ENCODE results near the gene ANGPTL3. TPM values are rescaled to one million over a fixed set of nuclear protein-coding genes. Genes with fewer than 3 reads are reported as not detected.

Gene ANGPTL3
- total RNA-seq, 1 donor from 2014 or later = not detected

DNA sequence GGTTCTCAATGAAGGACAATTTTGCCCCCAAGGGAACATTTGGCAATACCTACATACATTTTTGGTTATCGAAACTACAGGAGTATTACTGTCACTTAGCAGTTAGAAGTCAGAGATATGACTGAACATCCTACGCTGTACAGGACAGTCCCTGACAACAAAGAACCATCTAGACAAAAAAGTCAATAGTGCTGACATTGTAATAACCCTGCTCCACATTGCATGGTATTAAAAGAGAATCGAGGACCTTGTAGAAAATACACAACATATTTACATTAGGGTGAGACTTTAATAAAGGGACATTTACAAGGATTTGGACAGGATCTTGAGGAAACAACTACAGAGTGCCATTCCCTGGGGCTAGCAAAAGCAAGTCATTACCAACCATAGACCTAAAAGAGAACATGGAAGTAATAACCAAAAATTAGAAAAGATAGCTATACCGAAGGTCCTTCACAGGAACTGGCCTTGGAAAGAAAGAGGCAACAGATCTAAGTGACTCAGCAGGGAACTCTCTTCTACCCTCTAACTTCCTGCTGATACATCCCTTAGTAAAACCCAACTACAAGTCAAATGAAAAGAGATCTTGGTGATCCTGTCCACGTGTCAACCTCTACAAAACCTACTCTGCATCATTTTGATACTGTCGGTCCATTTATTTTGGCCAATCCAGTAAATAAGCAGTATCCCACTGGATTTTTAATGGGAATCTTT lies 40.2 kb downstream of the ANGPTL3 start:
- TF ChIP-seq, protein P1, sequence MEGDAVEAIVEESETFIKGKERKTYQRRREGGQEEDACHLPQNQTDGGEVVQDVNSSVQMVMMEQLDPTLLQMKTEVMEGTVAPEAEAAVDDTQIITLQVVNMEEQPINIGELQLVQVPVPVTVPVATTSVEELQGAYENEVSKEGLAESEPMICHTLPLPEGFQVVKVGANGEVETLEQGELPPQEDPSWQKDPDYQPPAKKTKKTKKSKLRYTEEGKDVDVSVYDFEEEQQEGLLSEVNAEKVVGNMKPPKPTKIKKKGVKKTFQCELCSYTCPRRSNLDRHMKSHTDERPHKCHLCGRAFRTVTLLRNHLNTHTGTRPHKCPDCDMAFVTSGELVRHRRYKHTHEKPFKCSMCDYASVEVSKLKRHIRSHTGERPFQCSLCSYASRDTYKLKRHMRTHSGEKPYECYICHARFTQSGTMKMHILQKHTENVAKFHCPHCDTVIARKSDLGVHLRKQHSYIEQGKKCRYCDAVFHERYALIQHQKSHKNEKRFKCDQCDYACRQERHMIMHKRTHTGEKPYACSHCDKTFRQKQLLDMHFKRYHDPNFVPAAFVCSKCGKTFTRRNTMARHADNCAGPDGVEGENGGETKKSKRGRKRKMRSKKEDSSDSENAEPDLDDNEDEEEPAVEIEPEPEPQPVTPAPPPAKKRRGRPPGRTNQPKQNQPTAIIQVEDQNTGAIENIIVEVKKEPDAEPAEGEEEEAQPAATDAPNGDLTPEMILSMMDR (IDR thresholded peaks at IDR 0.05; ENCODE audit: unreplicated experiment) = no peak
- peaks cover 11% of the 10 kb centered on the region for H3K9me3 Mint-ChIP-seq
- H3K27ac Mint-ChIP-seq = no peak overlapping the region
- H3K4me3 Mint-ChIP-seq = no peak overlapping the region
- no peaks in the 10 kb centered on the region for H3K27me3 Mint-ChIP-seq (ENCODE audit: low read depth)
- H3K36me3 Mint-ChIP-seq = peaks cover 51% of the 10 kb centered on the region
- no peak for DNase-seq (ENCODE audit: low spot score in 2 of 2, unreplicated experiment in 2 of 2)
- H3K4me1 Mint-ChIP-seq = no peaks in the 10 kb centered on the region

DNA sequence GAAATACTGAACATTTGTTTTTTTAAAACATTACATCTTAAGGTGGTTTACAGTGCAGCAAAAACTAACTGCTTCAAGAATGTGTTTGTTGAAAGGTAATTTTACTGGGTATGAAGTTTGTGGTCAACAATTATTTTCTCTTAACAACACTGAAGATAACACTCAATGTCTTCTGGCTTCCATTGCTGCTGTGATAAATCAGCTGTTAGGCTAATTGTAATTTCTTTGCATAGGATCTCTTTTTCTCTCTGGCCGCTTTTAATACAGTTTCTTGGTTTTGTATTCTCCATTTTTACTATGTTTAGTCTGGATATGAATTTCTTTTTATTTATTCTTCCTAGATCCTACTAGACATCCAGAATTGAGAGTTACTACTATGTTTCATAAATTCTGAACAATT lies 46.0 kb downstream of the ANGPTL3 start:
- Mint-ChIP-seq H3K4me3 (no peak overlapping the region), H3K4me1 (no peaks in the 10 kb centered on the region), H3K9me3 (peaks cover 23% of the 10 kb centered on the region), H3K27ac (no peak overlapping the region), H3K27me3 (ENCODE audit: low read depth) (no peaks in the 10 kb centered on the region), H3K36me3 (peaks cover 52% of the 10 kb centered on the region)
- TF ChIP-seq, protein P1 (IDR thresholded peaks at IDR 0.05; ENCODE audit: unreplicated experiment) = no peak
- DNase-seq (ENCODE audit: low spot score in 2 of 2, unreplicated experiment in 2 of 2) = no peak

DNA sequence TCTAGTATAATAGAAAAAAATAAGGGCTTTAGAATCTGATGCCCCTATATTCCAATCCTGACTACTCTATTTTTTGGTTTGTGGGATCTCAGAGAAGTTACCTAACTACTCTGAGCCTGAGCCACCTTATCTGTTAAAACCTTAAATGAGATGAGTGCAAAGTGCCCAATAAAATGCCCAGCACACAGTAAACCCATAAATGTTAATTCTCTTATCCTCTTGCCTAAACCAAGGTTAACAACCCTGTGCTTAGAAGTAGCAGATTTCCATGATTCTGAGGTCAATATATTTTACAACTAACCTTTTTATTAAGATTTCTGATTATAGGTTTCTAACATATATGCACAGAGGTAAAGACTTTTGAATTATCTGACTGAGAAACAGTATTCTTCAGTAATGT lies 55.1 kb downstream of the ANGPTL3 start:
- H3K27me3 Mint-ChIP-seq (ENCODE audit: low read depth) = no peaks in the 10 kb centered on the region
- TF ChIP-seq, protein P1 (IDR thresholded peaks at IDR 0.05; ENCODE audit: unreplicated experiment) = no peak
- H3K36me3 Mint-ChIP-seq = peaks cover 20% of the 10 kb centered on the region
- no peak for DNase-seq (ENCODE audit: low spot score in 2 of 2, unreplicated experiment in 2 of 2)
- peaks cover 4% of the 10 kb centered on the region for H3K9me3 Mint-ChIP-seq
- peaks cover 6% of the 10 kb centered on the region for H3K4me1 Mint-ChIP-seq
- no peak overlapping the region for H3K4me3 Mint-ChIP-seq
- H3K27ac Mint-ChIP-seq = no peak overlapping the region

DNA sequence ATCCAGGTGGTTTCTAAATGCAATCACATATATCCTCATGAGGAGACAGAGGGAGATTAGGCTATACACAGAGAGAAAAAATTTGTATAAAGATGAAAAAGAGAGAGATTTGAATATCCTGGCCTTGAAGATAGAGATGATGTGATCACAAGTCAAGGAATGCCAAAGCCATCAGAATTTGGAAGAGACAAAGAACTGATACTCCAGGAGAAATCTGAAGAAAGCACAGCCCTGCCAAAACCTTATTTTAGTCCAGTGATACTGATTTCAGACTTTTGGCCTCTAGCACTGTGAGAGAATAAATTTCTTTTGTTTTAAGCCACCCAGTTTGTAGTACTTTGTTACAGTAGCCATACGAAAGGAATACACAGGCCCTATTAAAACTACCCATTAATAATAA lies 57.4 kb downstream of the ANGPTL3 start:
- peak overlapping the region; percentile 13 for H3K27ac Mint-ChIP-seq

More for the DNA sequence above, 57.4 kb downstream of the ANGPTL3 start:
- Mint-ChIP-seq H3K27me3 (ENCODE audit: low read depth) (no peaks in the 10 kb centered on the region), H3K9me3 (peaks cover 4% of the 10 kb centered on the region), H3K4me3 (no peak overlapping the region), H3K36me3 (peaks cover 22% of the 10 kb centered on the region), H3K4me1 (peaks cover 6% of the 10 kb centered on the region)
- TF ChIP-seq, protein P1 (IDR thresholded peaks at IDR 0.05; ENCODE audit: unreplicated experiment) = no peak
- DNase-seq (ENCODE audit: low spot score in 2 of 2, unreplicated experiment in 2 of 2) = no peak

Other genes with a start within 250 kb of the ANGPTL3 start
- 24.4 to 25.1 TPM (median 24.8 TPM) in 3 replicates for gene USP1, start 160.5 kb upstream of the ANGPTL3 start, total RNA-seq
- gene DOCK7, start 90.9 kb downstream of the ANGPTL3 start, total RNA-seq = 59.5 to 63.7 TPM (median 63.6 TPM) in 3 replicates
- gene ATG4C, start 186.6 kb downstream of the ANGPTL3 start, total RNA-seq = 11.1 to 11.4 TPM (median 11.3 TPM) in 3 replicates